Natural killer cell (primary cell): ENCODE measurements around the gene JAKMIP1. TPM values are rescaled to one million over a fixed set of nuclear protein-coding genes. Genes with fewer than 3 reads are reported as not detected.

Experiments
- ATAC-seq, 3 donors: fragments of 150-1000 bp in 2 of 3; fragments of 200-7000 bp in 1 of 3; cut with Tn5 transposase; 1 replicate in 1 of 3; 2 replicates in 2 of 3; pipeline ENCODE4 v1.10.0; 2021; ENCODE audit warnings: mild to moderate bottlenecking in 2 of 3, moderate library complexity in 2 of 3
- DNase-seq, 2 donors: peaks; one replicate each; pipeline versions ENCODE4 v3.0.0 to v3.0.0-alpha.2; 2013 to 2021; ENCODE audit warnings: mixed read lengths in 1 of 2
- H3K27ac ChIP-seq: one replicate; pipeline ENCODE4 v1.5.1; 2013; ENCODE audit warnings: mild to moderate bottlenecking, low read length
- H3K27me3 ChIP-seq: one replicate; pipeline ENCODE4 v1.6.1; 2013; ENCODE audit warnings: low read length; ENCODE audit not compliant: control insufficient read depth, insufficient read depth
- H3K36me3 ChIP-seq: one replicate; pipeline ENCODE4 v1.6.1; 2013; ENCODE audit warnings: low read length; ENCODE audit not compliant: control insufficient read depth, insufficient read depth
- H3K4me1 ChIP-seq: one replicate; pipeline ENCODE4 v1.6.1; 2013; ENCODE audit warnings: low read length; ENCODE audit not compliant: control insufficient read depth, insufficient read depth
- H3K4me3 ChIP-seq: one replicate; pipeline ENCODE4 v1.5.1; 2013; ENCODE audit warnings: low read length
- H3K9me3 ChIP-seq: one replicate; pipeline ENCODE4 v1.6.1; 2013; ENCODE audit warnings: low read length; ENCODE audit not compliant: control insufficient read depth, insufficient read depth
- H3K27ac Mint-ChIP-seq, 2 donors: one replicate each; pipeline ENCODE4 v1.8.0; 2022; ENCODE audit warnings: mild to moderate bottlenecking in 2 of 2, mixed read lengths in 2 of 2, moderate library complexity in 1 of 2
- H3K27me3 Mint-ChIP-seq, 2 donors: one replicate each; pipeline ENCODE4 v1.8.0; 2022; ENCODE audit warnings: low read depth in 2 of 2, mixed read lengths in 2 of 2
- H3K36me3 Mint-ChIP-seq: one replicate; pipeline ENCODE4 v1.8.0; 2022; ENCODE audit warnings: mixed read lengths
- H3K4me1 Mint-ChIP-seq, 2 donors: one replicate each; pipeline ENCODE4 v1.8.0; 2022; ENCODE audit warnings: mixed read lengths in 2 of 2
- H3K4me3 Mint-ChIP-seq: one replicate; pipeline ENCODE4 v1.8.0; 2022; ENCODE audit warnings: mild to moderate bottlenecking, moderate library complexity, mixed read lengths
- H3K9me3 Mint-ChIP-seq, 2 donors: one replicate each; pipeline ENCODE4 v1.8.0; 2022; ENCODE audit warnings: mixed read lengths in 2 of 2
- WGBS: methylation state at CpG from one replicate; pipeline ENCODE4 v1.1.7; 2013; ENCODE audit warnings: missing lambda C conversion rate; ENCODE audit not compliant: insufficient coverage; 5-methylcytosine and 5-hydroxymethylcytosine counted together
- intact Hi-C: fragments of 100-400 bp; cut with micrococcal nuclease; formaldehyde crosslinking; loops from one replicate; pipeline ENCODE4 v1.14.2; 2022
- total RNA-seq, 4 donors: library from RNA; stranded (reverse); fragments of 120-200 nt in 1 of 4; gene quantifications; one replicate each; pipeline versions ENCODE4 v1.2.3 to v1.2.4, GENCODE V29; 2013 to 2022
- TF ChIP-seq, protein P1 (sequence below): fragments of 200-600 bp; IDR thresholded peaks from one replicate; pipeline ENCODE4 v1.8.0; 2022; ENCODE audit warnings: antibody characterized with exemption

JAKMIP1 gene
- total RNA-seq, 3 donors from 2014 or later (not counting 1 experiment from before 2014, with no cell fraction given): 8.8 to 21.8 (median 16.4) TPM

DNA sequence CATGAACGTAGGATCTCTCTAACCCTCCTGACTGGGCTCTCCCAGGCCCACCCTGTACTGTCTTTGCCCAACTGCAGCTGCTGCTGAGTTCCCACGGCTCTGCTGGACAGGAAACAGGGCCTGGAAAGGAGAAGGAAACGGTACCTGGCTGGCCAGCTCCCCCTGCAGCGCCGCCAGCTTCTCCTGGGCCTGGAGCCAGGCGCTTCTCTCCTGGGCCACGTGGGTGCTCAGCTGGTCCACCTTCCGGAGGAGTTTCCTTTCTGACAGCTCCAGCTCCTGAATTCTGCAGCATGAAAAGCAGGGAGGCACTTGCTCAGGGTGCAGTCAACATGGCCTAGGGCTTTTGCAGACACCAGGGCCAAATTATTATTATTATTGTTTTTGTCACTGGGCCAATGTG lies 188.7 kb downstream of the JAKMIP1 start:
- H3K27ac ChIP-seq: no peak overlapping the region
- no peaks in the 10 kb centered on the region for H3K27me3 ChIP-seq
- Mint-ChIP-seq H3K9me3 (no peaks in the 10 kb centered on the region), H3K4me1 (peaks cover 0 to 8% of the 10 kb centered on the region in 2 donors), H3K36me3 (no peaks in the 10 kb centered on the region), H3K27ac (no peak overlapping the region), H3K4me3 (no peak overlapping the region), H3K27me3 (peaks cover 12 to 25% of the 10 kb centered on the region in 2 donors)
- H3K9me3 ChIP-seq: no peaks in the 10 kb centered on the region
- ATAC-seq (no peak), DNase-seq (no peak)
- WGBS: 9% methylated on average over 8 of the region's 8 CpGs
- TF ChIP-seq, protein P1, sequence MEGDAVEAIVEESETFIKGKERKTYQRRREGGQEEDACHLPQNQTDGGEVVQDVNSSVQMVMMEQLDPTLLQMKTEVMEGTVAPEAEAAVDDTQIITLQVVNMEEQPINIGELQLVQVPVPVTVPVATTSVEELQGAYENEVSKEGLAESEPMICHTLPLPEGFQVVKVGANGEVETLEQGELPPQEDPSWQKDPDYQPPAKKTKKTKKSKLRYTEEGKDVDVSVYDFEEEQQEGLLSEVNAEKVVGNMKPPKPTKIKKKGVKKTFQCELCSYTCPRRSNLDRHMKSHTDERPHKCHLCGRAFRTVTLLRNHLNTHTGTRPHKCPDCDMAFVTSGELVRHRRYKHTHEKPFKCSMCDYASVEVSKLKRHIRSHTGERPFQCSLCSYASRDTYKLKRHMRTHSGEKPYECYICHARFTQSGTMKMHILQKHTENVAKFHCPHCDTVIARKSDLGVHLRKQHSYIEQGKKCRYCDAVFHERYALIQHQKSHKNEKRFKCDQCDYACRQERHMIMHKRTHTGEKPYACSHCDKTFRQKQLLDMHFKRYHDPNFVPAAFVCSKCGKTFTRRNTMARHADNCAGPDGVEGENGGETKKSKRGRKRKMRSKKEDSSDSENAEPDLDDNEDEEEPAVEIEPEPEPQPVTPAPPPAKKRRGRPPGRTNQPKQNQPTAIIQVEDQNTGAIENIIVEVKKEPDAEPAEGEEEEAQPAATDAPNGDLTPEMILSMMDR: no peak
- intact Hi-C loops: no loop called here
- no peaks in the 10 kb centered on the region for H3K4me1 ChIP-seq
- no peak overlapping the region for H3K4me3 ChIP-seq
- no peaks in the 10 kb centered on the region for H3K36me3 ChIP-seq

GRCh38 chr4:6011271-6011671 lies 189.1 kb downstream of the JAKMIP1 start:
- intact Hi-C loops: no loop called here
- Mint-ChIP-seq H3K27ac (no peak overlapping the region), H3K27me3 (peaks cover 14 to 25% of the 10 kb centered on the region in 2 donors), H3K4me1 (peaks cover 0 to 8% of the 10 kb centered on the region in 2 donors), H3K9me3 (no peaks in the 10 kb centered on the region), H3K36me3 (no peaks in the 10 kb centered on the region), H3K4me3 (no peak overlapping the region)
- no peaks in the 10 kb centered on the region for H3K9me3 ChIP-seq
- no peaks in the 10 kb centered on the region for H3K27me3 ChIP-seq
- H3K4me3 ChIP-seq: no peak overlapping the region
- TF ChIP-seq, protein P1: no peak
- no peaks in the 10 kb centered on the region for H3K36me3 ChIP-seq
- H3K4me1 ChIP-seq: no peaks in the 10 kb centered on the region
- ATAC-seq (no peak), DNase-seq (no peak)
- 21% methylated on average over 11 of the region's 12 CpGs for WGBS
- no peak overlapping the region for H3K27ac ChIP-seq

DNA sequence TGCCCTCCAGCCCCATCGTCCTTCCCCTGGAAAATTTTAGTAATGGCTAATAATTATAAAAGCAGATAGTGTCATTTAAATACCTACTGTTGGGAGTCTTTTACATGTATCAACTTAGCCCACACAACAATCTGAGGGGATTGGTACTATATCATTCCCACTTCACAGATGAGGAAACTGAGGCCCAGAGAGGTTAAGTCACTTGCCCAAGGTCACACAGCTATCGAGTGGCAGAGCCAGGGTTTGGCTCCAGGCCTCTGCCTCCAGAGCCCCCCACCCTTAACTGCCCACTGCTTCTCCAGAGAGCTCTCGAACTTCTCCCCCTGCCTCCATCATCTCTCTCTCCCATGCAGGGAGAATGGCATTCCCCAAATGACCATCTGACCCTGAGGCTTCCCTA lies 189.6 kb downstream of the JAKMIP1 start:
- no peak for DNase-seq
- Histone ChIP-seq H3K27ac (no peak overlapping the region), H3K36me3 (no peaks in the 10 kb centered on the region), H3K27me3 (no peaks in the 10 kb centered on the region), H3K4me3 (no peak overlapping the region), H3K9me3 (no peaks in the 10 kb centered on the region), H3K4me1 (no peaks in the 10 kb centered on the region)
- Mint-ChIP-seq H3K27me3 (peaks cover 14 to 25% of the 10 kb centered on the region in 2 donors), H3K9me3 (no peaks in the 10 kb centered on the region), H3K27ac (no peak overlapping the region), H3K36me3 (no peaks in the 10 kb centered on the region), H3K4me3 (no peak overlapping the region), H3K4me1 (peaks cover 0 to 8% of the 10 kb centered on the region in 2 donors)
- 60% methylated on average over 2 of the region's 3 CpGs for WGBS
- TF ChIP-seq, protein P1: no peak
- intact Hi-C loops: no loop called here
- ATAC-seq: no peak

DNA sequence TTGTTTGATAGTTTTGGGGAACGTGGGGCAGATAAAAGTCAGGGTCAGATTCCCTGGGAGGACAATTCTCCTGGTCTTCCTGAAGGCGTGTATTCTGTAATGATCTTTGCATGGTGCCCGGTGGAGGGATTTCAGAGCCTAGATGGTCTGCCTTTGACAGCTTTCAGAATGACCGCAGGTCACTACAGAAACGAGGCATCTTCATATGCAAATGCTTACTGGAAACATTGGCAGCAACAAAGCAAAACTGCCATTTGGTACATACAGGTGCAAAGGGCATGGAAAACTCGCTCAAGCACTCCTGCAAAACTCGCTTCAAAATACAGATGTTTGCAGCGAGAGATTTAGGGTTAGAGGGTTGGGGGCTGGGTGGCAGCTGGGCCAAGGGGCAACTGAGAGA lies 190.9 kb downstream of the JAKMIP1 start:
- no peak overlapping the region for H3K27ac ChIP-seq
- Mint-ChIP-seq H3K4me1 (peaks cover 0 to 8% of the 10 kb centered on the region in 2 donors), H3K27me3 (peaks cover 14 to 25% of the 10 kb centered on the region in 2 donors), H3K4me3 (no peak overlapping the region), H3K9me3 (no peaks in the 10 kb centered on the region), H3K27ac (no peak overlapping the region), H3K36me3 (no peaks in the 10 kb centered on the region)
- no peak for DNase-seq
- WGBS: 78% methylated on average over 8 of the region's 8 CpGs
- H3K27me3 ChIP-seq: no peaks in the 10 kb centered on the region
- H3K9me3 ChIP-seq: no peaks in the 10 kb centered on the region
- no peaks in the 10 kb centered on the region for H3K36me3 ChIP-seq
- intact Hi-C loops: no loop called here
- ATAC-seq: no peak
- TF ChIP-seq, protein P1: no peak
- H3K4me3 ChIP-seq: no peak overlapping the region
- H3K4me1 ChIP-seq: no peaks in the 10 kb centered on the region
